ENCODE measurements around the gene IGSF8.

Gene IGSF8

DNA sequence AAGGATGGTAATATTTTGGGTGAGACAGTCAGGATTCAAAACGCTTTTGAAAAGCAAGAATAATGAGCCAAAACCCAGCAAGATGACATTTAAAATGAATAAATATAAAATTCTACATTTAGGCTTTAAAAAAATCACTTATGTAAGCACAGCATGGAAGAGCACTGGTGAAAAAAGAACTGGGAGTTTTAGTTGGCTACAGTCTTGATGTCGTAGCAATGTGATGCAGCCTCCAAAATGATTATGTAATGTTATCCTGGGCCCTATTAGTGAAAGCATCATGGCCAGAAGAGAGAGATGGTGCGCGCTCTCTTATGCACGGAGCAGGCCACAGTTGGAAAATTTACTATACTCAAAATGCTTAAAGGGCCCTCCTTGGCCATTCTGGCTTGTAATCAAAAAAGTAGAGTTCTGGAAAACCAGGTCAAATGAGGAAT is 11.9 kb downstream of the IGSF8 start:
- DNase-seq (ENCODE audit: low read depth), result no peak

GRCh38 chr1:160085686-160086455 is 12.5 kb downstream of the IGSF8 start:
- DNase-seq (ENCODE audit: low read depth), result peak; percentile 73

- DNase-seq (ENCODE audit: low read depth), result no peak
Measured at GRCh38 chr1:160084771-160085321, 13.6 kb downstream of the IGSF8 start.

- DNase-seq (ENCODE audit: low read depth), result peak; percentile 68
Measured at GRCh38 chr1:160083968-160084770, 14.2 kb downstream of the IGSF8 start.

DNA sequence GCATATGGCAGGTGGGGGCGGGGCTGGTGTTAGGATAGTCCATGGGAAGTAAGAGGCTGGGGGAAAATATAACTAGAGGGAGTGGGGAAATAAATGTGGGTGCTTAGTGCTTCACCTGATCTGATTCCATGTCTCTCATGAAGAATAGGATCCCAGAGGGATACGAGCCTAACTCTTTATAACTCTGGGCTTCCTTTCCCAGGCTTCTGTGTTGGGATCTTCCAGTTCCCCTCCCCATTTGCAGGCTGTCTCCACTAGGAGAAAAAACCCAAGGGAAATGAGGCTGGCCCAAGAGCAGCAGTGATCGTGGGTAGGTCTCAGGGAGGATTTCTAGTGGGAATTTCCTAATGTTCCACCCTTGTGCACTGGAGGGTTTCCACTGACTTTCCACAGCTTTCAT is 15.5 kb downstream of the IGSF8 start:
- DNase-seq (ENCODE audit: low read depth), result no peak

DNA sequence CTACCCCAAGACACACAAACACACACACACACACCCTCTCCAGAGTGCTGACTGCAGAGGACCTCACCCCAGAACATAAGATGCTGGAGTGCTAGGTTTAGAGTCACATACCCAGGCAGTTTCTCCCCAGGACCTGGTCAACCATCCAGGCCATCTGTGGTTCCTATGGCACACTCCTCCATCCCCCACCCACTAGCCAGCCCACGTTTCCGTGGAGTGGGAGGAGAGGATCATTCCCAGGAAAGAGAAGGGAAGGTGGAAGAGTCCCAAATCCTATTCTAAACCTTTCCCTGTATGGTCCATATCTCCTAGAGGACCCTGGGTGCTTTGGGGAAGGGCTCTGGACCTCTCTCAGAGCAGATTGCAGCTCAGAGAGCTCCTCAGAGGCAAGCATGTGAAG is 15.9 kb downstream of the IGSF8 start:
- DNase-seq (ENCODE audit: low read depth), result no peak

GRCh38 chr1:160081261-160081936 is 17.0 kb downstream of the IGSF8 start, which contains the start of gene KCNJ9:
Gene KCNJ9, plus strand, starts transcription at chr1:160081538. Its CDS starts 2,493 bp downstream, at chr1:160084031.
- no peak for DNase-seq (ENCODE audit: low read depth)

DNA sequence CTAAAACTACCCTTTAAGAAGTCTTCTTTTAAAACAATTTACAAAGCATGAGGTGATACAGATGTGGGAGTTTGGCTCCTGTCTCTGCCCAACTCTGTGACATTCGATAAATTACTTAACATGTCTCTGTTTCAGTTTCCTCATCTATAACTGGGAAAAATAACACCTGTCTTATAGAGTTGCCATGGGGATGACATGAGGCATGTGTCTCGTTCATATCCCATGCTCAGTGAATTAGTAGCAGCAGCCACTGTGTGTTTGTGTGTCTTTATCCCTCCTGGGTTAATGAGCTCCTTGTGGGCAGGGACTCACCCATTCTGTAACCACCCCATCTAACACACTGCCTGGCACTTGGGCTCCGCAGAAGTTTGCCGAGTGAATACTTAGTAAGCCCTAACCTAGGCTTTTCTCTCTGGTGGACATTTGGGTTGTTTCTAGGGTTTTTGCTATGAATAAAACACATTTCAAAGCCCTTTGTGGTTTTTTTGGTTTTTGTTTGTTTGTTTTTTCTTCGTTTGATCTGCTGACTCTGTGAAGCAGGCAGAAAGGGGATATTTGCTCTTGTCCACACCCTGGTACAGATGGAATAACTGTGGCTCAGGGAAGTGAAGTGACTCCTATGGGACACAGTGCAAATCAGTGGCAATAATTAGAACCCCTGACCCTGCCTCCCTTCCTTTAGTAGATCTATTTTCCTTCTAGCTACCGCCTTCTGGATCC is 17.9 kb downstream of the IGSF8 start:
- no peak for DNase-seq (ENCODE audit: low read depth)

- DNase-seq (ENCODE audit: low read depth), result no peak
Measured at GRCh38 chr1:160079448-160079847, 19.0 kb downstream of the IGSF8 start.

GRCh38 chr1:160078512-160079195 is 19.8 kb downstream of the IGSF8 start:
- DNase-seq (ENCODE audit: low read depth), result peak; percentile 35

GRCh38 chr1:160077486-160077885 is 20.9 kb downstream of the IGSF8 start:
- no peak for DNase-seq (ENCODE audit: low read depth)

DNA sequence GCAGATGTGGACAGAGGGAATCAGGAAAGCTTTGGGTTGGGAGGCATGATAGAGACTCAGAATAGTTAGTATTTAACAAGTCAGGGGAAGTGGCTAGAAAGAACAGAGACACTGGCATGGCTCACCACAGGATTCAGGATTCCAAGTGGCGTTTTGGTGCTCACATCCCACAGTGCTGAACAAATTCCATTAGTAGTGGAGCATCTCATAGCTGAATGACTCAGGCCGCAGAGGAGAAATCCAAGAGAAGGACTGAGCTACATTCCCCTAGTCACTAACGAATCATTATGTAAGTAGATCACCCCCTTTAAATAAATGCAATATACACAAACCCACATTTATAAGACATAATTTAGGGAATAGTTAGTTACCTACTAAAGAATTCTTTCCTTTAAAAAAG is 22.1 kb downstream of the IGSF8 start:
- no peak for DNase-seq (ENCODE audit: low read depth)

GRCh38 chr1:160075836-160076235 is 22.6 kb downstream of the IGSF8 start:
- DNase-seq (ENCODE audit: low read depth), result no peak

DNA sequence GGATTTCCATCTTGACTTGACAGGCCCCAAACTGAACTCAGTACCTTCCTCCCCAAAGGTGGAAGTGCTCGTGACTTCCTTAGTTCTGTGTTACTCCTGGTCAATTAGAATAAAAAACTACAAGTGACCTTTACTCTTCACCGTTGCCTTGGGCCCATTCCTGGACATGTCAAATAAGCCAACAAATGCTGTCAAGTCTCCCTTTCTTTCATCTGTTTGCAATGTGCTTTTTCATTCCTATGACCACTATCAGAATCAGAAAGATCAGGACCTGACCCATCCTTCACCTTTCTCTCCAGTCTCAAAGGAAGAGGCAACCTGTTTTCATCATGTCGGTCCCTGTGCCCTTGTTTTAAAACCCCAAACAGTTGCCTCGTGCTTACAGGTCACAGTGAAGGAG is 23.6 kb downstream of the IGSF8 start:
- DNase-seq (ENCODE audit: low read depth), result no peak

DNA sequence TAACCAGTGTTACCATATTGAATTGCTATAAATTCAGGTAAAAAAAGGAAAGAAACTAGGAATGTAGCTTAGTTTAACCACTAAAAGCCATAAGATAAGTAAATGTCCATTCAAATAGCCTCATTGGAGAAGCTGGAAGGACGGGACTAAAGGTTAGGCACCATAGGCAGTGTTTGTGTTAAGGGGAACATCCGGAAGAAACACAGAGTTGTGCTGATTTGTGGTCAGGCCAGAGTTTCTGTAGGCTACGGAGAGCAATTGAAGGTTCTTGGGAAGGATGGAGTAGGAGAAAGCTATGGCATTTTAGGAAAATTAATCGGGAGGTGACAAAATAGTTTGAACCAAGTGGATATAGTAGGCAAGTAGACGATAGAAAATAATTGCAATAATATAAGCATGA is 27.1 kb downstream of the IGSF8 start:
- DNase-seq (ENCODE audit: low read depth), result no peak

DNA sequence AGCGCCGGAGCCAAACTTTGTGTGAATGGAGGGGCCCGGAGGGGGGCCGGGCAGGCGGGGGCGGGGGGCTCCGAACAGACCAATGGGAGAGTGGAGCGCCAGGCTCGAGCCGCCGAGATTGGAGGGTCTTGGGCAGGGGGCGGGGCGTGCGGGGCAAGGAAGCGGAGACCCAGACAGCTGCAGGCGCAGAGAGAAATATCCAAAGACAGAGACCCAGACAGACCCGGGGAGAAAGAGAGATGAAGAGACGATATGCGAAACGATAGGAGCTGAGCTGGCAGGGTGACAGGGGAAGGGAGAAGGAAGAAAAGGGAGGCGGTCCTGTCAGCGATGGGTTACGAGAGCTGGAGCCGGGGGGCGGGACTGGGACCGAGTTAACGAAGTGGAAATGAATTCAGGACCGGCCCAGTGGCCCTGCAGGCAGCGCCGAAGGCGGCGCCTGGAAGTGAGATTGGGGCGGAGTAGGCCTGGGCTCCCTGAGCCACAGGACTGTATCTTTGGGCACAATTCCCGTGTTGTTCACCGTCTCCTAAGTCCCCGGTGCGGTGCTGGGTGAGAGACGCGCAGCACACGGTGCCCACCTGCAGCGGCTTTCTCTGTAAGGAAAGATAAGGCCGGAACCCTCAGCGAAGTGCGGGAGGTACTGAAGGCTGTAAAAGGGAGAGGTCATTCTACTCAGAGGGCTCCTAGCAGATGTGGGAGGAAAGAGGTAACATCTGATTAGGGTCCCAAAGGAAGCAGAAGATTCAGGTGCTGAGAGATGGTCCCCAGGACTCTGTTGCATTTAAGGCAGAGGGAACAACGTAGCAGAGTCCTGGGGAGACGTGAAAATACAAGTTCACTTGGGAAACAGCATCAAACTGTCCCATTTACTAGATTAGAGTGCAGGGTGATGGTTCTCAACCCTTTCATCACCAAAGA is 27.9 kb downstream of the IGSF8 start:
- peak; percentile 68 for DNase-seq (ENCODE audit: low read depth)

GRCh38 chr1:160069460-160070231 is 28.8 kb downstream of the IGSF8 start, which contains the start of gene KCNJ10:
Gene KCNJ10, minus strand, starts transcription at chr1:160070160. Its CDS starts 27,628 bp downstream, at chr1:160042532.
- DNase-seq (ENCODE audit: low read depth), result no peak

- no peak for DNase-seq (ENCODE audit: low read depth)
Measured at GRCh38 chr1:160068225-160068624, 30.2 kb downstream of the IGSF8 start.
